ENCODE results near the gene NEDD8.
A peak's percentile ranks its signal among the peaks of the same experiment; 100 is the strongest.

The NEDD8 gene

DNA sequence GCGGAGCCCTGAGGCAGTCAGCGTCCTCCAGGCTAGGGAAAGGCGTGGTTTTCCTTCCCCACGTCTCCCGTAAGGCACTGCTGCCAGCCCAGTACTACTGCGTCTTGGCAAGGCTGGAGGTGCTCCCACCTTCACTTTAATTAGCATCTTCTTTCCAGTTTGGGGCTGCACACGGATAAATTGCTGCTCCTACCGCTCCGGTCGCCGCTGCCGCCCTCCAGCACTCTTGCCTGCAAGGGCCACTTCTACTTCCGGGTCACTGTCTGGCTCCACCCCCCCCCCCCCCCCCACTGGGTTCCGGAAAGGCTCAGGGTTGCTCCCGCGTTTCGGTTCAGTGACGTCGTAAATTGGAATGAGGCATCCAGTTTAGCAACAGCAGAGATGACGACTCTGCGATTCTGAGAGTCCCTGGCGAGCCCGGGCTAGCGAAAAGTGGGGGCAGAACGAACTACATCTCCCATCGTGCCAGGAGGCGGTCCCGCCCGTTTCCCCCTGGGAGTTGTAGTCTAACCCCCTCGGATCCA, at the start of gene NEDD8:
Gene NEDD8, minus strand, starts transcription at position 247 of the 524 bp plus-strand sequence. Its CDS starts 100 bp downstream, at position 147.
- peak; percentile 93 for DNase-seq

DNA sequence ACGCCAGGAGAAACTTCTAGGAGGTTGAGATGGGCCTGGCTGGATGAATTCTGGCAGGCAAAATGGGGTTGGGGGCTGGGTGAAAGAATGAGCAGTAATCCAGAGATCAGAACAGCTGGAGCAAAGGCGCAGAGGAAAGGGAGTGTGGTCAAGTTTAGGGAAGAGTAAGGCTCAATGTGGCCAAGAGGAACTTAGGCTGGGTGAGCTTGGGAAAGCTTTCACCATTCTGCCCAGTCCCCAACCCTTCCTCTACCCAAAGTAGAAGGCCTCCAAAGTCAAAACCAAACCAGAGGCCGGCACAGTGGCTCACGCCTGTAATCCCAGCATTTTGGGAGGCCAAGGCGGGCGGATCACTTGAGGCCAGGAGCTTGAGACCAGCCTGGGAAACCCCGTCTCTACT, 49.5 kb upstream of the NEDD8 start:
- DNase-seq: no peak

DNA sequence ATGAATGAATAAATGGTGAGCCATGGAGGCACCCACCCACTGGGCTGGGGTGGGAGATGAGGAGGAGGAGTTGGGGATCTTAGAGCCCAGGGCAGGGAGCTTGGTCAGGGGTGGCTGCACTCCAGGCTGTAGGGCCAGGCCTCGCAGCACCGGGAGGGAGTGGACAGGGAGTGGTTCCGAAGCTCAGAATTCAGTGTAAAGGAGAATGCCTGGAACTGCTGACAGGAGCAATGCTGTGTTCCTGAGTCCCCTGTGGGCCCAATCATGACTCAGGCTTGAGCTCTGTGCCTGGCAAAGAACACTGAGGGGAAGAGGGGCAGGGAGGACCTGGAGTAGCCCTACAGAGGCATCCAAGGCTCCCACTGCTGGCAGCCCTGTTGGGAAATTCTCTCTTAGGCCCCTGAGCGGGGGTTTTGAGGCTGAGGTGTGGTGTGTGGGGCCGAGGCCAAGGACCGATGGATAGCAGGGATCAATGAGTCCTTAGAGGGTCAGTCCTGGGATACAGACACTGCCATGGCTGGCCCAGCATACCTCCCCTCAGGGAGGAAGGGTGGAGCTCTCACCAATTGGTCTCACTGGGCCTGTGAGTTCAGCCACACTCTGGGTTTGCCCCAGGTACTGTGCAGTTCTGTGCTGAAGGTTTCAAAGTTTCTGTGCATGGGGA, 48.8 kb upstream of the NEDD8 start:
- no peak for DNase-seq

GRCh38 chr14:24279301-24280186, 47.4 kb upstream of the NEDD8 start:
- DNase-seq: no peak

- no peak for DNase-seq
Measured at GRCh38 chr14:24278424-24278823, 46.3 kb upstream of the NEDD8 start.

DNA sequence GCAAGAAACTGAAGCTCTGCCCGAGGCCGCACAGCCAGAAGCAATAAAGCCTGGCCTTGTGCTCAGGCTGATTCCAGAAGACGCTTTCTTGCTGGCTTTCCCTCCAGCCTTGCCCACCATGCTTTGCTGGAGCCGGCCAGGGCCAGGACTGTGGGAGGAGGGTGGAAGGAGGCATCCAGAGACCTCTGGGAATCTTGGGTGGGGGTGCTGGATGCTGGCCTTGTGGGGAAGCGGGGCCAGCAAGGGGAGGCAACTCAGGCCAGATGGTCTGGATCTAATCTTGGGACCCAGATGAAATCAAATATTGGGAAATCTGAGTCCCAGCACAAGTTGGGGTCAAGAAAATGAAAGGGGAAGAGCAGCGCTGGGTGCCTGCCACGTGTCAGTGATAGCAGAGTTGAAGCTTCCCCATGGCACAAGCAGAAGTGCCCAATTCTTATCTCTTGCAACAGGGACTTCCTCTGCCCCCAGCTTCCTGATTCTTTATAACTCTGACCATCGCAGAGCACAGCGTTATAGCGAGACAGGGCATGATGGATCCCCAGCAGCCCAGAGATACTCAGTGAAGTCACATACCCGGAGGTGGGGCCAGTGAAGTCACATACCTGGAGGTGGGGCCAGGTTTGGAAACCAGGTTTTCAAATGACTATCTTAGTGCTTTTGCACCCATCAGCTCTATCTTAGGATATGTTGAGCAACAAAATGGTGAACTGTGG, 45.6 kb upstream of the NEDD8 start:
- DNase-seq: no peak

GRCh38 chr14:24277071-24277470, 44.9 kb upstream of the NEDD8 start:
- no peak for DNase-seq

- DNase-seq: no peak
Measured at GRCh38 chr14:24274101-24274543, 42.0 kb upstream of the NEDD8 start.

GRCh38 chr14:24273422-24273998, 41.3 kb upstream of the NEDD8 start:
- DNase-seq: no peak

- no peak for DNase-seq
Measured at GRCh38 chr14:24272467-24272866, 40.3 kb upstream of the NEDD8 start.

- no peak for DNase-seq
Measured at GRCh38 chr14:24271834-24272263, 39.7 kb upstream of the NEDD8 start.

GRCh38 chr14:24271134-24271833, 39.1 kb upstream of the NEDD8 start, which contains the start of gene RABGGTA:
RABGGTA (minus strand) TSS chr14:24271597; CDS start chr14:24271115, 482 bp downstream.
- peak; percentile 95 for DNase-seq

DNA sequence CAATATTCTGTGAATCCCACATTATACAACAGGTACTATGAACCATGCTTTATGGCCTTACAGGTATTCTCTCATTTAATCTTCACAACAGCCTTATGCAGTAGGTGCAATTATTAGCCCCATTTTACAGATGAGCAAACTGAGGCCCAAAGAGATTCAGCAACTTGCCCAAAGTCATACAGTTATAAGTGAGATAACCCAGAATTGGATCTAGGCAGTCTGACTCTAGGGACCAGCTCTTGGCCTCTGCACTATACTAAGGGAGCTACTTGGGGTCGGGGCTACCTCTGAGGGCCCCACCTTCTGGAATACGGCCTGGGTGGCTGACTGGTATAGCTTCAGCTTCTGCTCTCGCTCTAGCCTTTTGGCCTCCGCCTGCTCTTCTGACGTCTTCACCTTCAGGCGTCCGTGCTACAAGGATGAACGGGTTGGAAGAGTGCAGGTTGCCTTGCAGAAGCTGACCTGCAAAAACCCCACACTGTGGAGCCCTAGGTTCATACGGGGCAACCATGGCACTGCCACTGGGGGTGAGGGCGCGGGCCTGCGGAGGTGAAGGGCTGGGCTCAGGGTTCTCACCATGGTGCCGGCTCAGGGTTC, 38.5 kb upstream of the NEDD8 start:
- no peak for DNase-seq

DNA sequence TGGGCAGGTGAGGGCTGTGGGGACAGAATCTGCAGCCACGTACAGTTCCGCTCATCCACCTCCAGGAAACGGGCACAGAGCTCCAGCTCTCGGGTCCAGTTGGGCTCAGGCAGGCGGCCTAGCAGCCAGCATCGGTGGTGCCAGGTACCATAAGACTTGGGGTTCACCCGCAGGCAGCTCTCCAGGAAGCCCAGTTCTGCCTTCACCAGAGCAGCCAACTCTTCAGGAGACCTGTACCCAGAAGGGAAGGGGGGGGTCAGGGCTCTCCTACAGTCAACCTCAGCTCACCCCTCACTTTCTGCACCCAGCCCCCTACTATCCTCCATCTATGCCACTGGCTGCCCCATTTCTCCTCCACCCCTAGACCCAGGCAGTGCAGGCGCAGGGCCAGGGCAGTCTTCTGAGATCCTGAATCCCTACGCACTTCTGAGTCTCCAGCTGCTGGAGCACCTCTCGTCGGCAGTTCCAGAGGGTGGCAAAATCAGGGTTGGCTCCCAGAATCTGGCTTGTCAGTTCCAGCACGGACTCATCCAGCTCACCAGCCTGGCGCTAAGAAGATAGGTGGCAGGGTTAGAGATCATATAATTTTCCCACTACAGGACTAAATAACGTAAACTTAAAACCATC, 37.9 kb upstream of the NEDD8 start:
- DNase-seq: no peak

DNA sequence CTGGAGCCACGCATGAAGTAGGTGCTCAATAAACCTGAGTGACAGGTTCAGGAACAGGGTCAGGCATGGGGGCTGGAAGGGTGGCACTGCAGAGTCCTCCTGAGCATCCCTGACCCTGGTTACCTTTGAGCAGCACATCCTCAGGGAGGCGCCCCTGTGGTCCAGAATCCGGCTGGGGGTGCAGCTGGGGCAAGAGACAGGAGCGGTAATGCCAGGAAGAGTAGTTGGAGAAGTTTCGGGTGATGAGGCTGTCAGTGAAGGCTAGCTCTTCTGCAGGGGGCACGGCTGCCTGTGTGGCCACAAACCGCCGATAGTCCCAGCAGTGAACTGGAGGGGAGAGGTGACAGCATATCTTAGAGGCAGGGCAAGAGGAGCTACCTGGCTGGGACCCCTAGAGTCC, 37.2 kb upstream of the NEDD8 start:
- DNase-seq: no peak

- DNase-seq: no peak
Measured at GRCh38 chr14:24268225-24268624, 36.1 kb upstream of the NEDD8 start.

- DNase-seq: no peak
Measured at GRCh38 chr14:24267516-24267915, 35.3 kb upstream of the NEDD8 start.

- no peak for DNase-seq
Measured at GRCh38 chr14:24266344-24267244, 34.4 kb upstream of the NEDD8 start.

GRCh38 chr14:24264298-24264697, 32.1 kb upstream of the NEDD8 start:
- no peak for DNase-seq

GRCh38 chr14:24263848-24264247, 31.7 kb upstream of the NEDD8 start:
- no peak for DNase-seq
